Kidney (tissue), 14 donors: ENCODE data around the gene ACVRL1. TPM values are rescaled to one million over a fixed set of nuclear protein-coding genes. Genes with fewer than 3 reads are reported as not detected.
A peak's percentile ranks its signal among the peaks of the same experiment; 100 is the strongest.

Experiments used
- DNase-seq, 5 donors: peaks; one replicate each; pipeline ENCODE4 v3.0.0-alpha.2; 2013 to 2020
- FAIRE-seq: peaks from 2 replicates; lab custom pipeline; 2012; peaks lifted over from hg19 to GRCh38; lab: Jason Lieb, UNC
- H3K27ac ChIP-seq, 2 donors: one replicate each; pipeline ENCODE4 v1.7.0; 2013; ENCODE audit warnings: low read depth in 2 of 2, low read length in 2 of 2, inconsistent platforms in 1 of 2
- H3K27me3 ChIP-seq: one replicate; pipeline ENCODE4 v1.7.1; 2013; ENCODE audit warnings: low read length, inconsistent platforms; ENCODE audit not compliant: control insufficient read depth, insufficient read depth
- H3K36me3 ChIP-seq, 3 donors: one replicate each; pipeline versions ENCODE4 v1.7.0 to v1.7.1; 2013; ENCODE audit warnings: low read length in 3 of 3, control low read depth in 1 of 3, inconsistent platforms in 1 of 3; ENCODE audit not compliant: insufficient read depth in 3 of 3, control insufficient read depth in 2 of 3
- H3K4me1 ChIP-seq, 3 donors: one replicate each; pipeline versions ENCODE4 v1.7.0 to v1.7.1; 2013; ENCODE audit warnings: low read length in 3 of 3, inconsistent platforms in 1 of 3, low read depth in 1 of 3; ENCODE audit not compliant: control insufficient read depth in 2 of 3, insufficient read depth in 2 of 3
- H3K4me3 ChIP-seq, 3 donors: one replicate each; pipeline versions ENCODE4 v1.7.0 to v1.8.1; 2013; ENCODE audit warnings: low read length in 3 of 3, control low read depth in 1 of 3, inconsistent platforms in 1 of 3
- H3K9ac ChIP-seq, 3 donors: one replicate each; pipeline versions ENCODE4 v1.7.0 to v1.7.1; 2013; ENCODE audit warnings: low read length in 3 of 3, control low read depth in 1 of 3, inconsistent platforms in 1 of 3
- H3K9me3 ChIP-seq, 3 donors: one replicate each; pipeline versions ENCODE4 v1.7.0 to v1.7.1; 2013; ENCODE audit warnings: low read length in 3 of 3, control low read depth in 1 of 3, inconsistent platforms in 1 of 3; ENCODE audit not compliant: control insufficient read depth in 2 of 3, insufficient read depth in 1 of 3
- CTCF ChIP-seq: IDR thresholded peaks from 3 replicates; pipeline ENCODE4 v1.5.1; 2012; ENCODE audit warnings: mild to moderate bottlenecking, moderate library complexity, borderline replicate concordance; ENCODE audit not compliant: insufficient read depth; ENCODE audit errors: extremely low read depth
- intact Hi-C: fragments of 100-400 bp; cut with DNase I; formaldehyde crosslinking; loops from one replicate; pipeline ENCODE4 v1.11.1; 2022
- polyA plus RNA-seq: library from polyadenylated mRNA; stranded (reverse); fragments of 350-450 nt; fragmentation: Illumina TruSeq; extraction: RNeasy Lipid Tissue Mini Kit (QIAGEN cat#74804); gene quantifications from one replicate; pipeline ENCODE4 v1.2.3, GENCODE V29; 2014; ENCODE audit warnings: low read depth, low replicate concordance; ENCODE audit not compliant: insufficient read depth
- total RNA-seq: library from RNA; stranded (reverse); fragmentation: NEBNext Ultra II Directional; extraction: Animal tissue kit (Norgen Biotek cat#: 25700); gene quantifications from one replicate; pipeline ENCODE4 v1.2.1, GENCODE V29; 2021
- donor health status: control.
- donor health status: control.
- donor health status: control.
- donor health status: control.
- donor health status: control.
- donor health status: DM: yes; HTN: yes; CAD: no.
- donor health status: Normal renal cell carcinoma (clear cell type).

The ACVRL1 gene
- total and polyA plus RNA-seq, 2 donors from 2014 or later: 29.1 to 88.4 TPM

- TF ChIP-seq CTCF: no peak
- Histone ChIP-seq H3K4me1 (peaks cover 0 to 20% (median 0%) of the 10 kb centered on the region in 3 donors), H3K27ac (peak overlapping the region; percentile 60 to 71), H3K4me3 (peak overlapping the region in 1 of 3 donors; percentile 49), H3K36me3 (no peaks in the 10 kb centered on the region), H3K9me3 (no peaks in the 10 kb centered on the region), H3K27me3 (no peaks in the 10 kb centered on the region), H3K9ac (peak overlapping the region in 1 of 3 donors; percentile 10)
- intact Hi-C loops: no loop called here
- FAIRE-seq (no peak), DNase-seq (peak in 2 of 5 donors; percentile 61 to 81)
Measured at GRCh38 chr12:51863363-51863932, 43.9 kb upstream of the ACVRL1 start.

- H3K27ac ChIP-seq: peak overlapping the region; percentile 8 to 71
- no peaks in the 10 kb centered on the region for H3K9me3 ChIP-seq
- no peaks in the 10 kb centered on the region for H3K36me3 ChIP-seq
- DNase-seq: peak; percentile 86 to 97 (median 96)
- H3K27me3 ChIP-seq: no peaks in the 10 kb centered on the region
- no peak overlapping the region for H3K9ac ChIP-seq
- peak overlapping the region; percentile 12 to 36 (median 34) for H3K4me3 ChIP-seq
- H3K4me1 ChIP-seq: peaks cover 0 to 24% (median 0%) of the 10 kb centered on the region in 3 donors
- intact Hi-C loops: no loop called here
- no peak for TF ChIP-seq CTCF
- FAIRE-seq: no peak
Measured at GRCh38 chr12:51863933-51864832, 43.1 kb upstream of the ACVRL1 start.

- DNase-seq (peak; percentile 61 to 80 (median 75)), FAIRE-seq (no peak)
- no peak for TF ChIP-seq CTCF
- intact Hi-C loops: no loop called here
- peak overlapping the region; percentile 23 to 55 for H3K27ac ChIP-seq
- H3K4me3 ChIP-seq: peak overlapping the region in 2 of 3 donors; percentile 12 to 36
- peaks cover 0 to 27% (median 0%) of the 10 kb centered on the region in 3 donors for H3K4me1 ChIP-seq
- no peaks in the 10 kb centered on the region for H3K9me3 ChIP-seq
- H3K9ac ChIP-seq: no peak overlapping the region
- no peaks in the 10 kb centered on the region for H3K27me3 ChIP-seq
- no peaks in the 10 kb centered on the region for H3K36me3 ChIP-seq
Measured at GRCh38 chr12:51864833-51865670, 42.3 kb upstream of the ACVRL1 start.
